ENCODE results near the gene CDK14. TPM values are rescaled to one million over a fixed set of nuclear protein-coding genes. Genes with fewer than 3 reads are reported as not detected.

CDK14 gene
- total and polyA plus RNA-seq, 4 donors, result 4.2 to 12.4 (median 7.4) TPM

GRCh38 chr7:90678986-90679385 is 82.9 kb downstream of the CDK14 start (continued):
- TF ChIP-seq GABPA (IDR thresholded peaks at IDR 0.05 in 1 of 2, conservative IDR thresholded peaks at IDR 0.05 in 1 of 2) (no peak), RXRA (IDR thresholded peaks at IDR 0.05) (no peak), ATF3 (IDR thresholded peaks at IDR 0.05) (no peak), TAF1 (conservative IDR thresholded peaks at IDR 0.05) (no peak), JUND (IDR thresholded peaks at IDR 0.05) (no peak), HNF4A (conservative IDR thresholded peaks at IDR 0.05) (no peak), MAX (IDR thresholded peaks at IDR 0.05) (no peak), YY1 (IDR thresholded peaks at IDR 0.05) (no peak)

GRCh38 chr7:90680484-90680883 is 84.4 kb downstream of the CDK14 start:
- no peaks in the 10 kb centered on the region for H3K27me3 ChIP-seq (ENCODE audit: control insufficient read depth in 4 of 4, insufficient read depth in 4 of 4, low read length in 3 of 4)
- H3K36me3 ChIP-seq (ENCODE audit: control insufficient read depth in 4 of 4, insufficient read depth in 3 of 4, low read depth in 1 of 4, low read length in 3 of 4), result no peaks in the 10 kb centered on the region
- no peak for DNase-seq (ENCODE audit: low spot score)
- TF ChIP-seq SP1 (IDR thresholded peaks at IDR 0.05) (no peak), ATF3 (IDR thresholded peaks at IDR 0.05) (no peak), FOXA1 (IDR thresholded peaks at IDR 0.05) (no peak), RAD21 (IDR thresholded peaks at IDR 0.05) (no peak), EGR1 (IDR thresholded peaks at IDR 0.05; ENCODE audit: low read depth in 2 of 2) (no peak)
- no peaks in the 10 kb centered on the region for H3K9me3 ChIP-seq (ENCODE audit: control insufficient read depth in 4 of 4, low read length in 3 of 4)
- no peak overlapping the region for H3K4me3 ChIP-seq (ENCODE audit: low read depth in 1 of 3, low read length in 3 of 3)
- H3K4me1 ChIP-seq (ENCODE audit: control insufficient read depth in 4 of 4, insufficient read depth in 4 of 4, low read length in 3 of 4), result peaks cover 0 to 15% (median 1%) of the 10 kb centered on the region in 4 donors
- 94% methylated on average over 4 of the region's 4 CpGs for WGBS
- H3K9ac ChIP-seq (ENCODE audit: low read depth in 1 of 2, low read length in 2 of 2), result no peak overlapping the region
- H3K27ac ChIP-seq (ENCODE audit: low read depth in 1 of 2, low read length in 2 of 2), result no peak overlapping the region

DNA sequence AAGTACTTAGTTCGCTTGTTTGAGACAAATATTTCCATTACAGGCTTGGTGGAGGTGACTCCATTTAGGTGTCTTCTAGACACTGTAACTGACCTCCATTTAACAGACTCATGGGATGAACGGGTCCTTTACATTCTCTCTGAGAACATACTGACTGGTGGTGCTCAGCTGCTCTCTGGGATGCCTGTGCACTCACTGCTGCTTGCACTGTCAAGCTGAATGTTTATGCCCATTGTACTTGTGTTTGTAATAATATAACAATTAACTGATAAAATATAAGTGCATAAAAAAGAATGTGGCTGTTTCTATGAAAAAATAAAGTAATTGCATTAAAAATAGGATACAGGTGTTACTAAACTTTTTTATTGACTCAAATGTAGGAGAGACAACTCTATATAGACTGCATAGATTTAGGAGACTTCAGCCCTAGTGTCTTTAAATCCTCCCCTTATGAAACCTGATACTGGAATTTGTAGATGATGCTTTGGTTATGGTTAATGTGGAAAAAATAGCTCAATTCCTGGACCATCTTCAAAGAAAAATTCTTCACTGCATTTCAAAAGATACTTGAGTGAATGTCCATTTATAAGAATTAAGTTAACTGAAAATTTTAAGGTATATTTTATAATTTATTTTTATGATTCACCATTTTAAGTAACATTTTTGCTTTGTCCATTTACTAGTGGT is 85.4 kb downstream of the CDK14 start:
- WGBS, result 54% methylated on average over 2 of the region's 2 CpGs
- H3K4me1 ChIP-seq (ENCODE audit: control insufficient read depth in 4 of 4, insufficient read depth in 4 of 4, low read length in 3 of 4), result peaks cover 0 to 15% (median 1%) of the 10 kb centered on the region in 4 donors
- H3K27me3 ChIP-seq (ENCODE audit: control insufficient read depth in 4 of 4, insufficient read depth in 4 of 4, low read length in 3 of 4), result no peaks in the 10 kb centered on the region
- H3K9me3 ChIP-seq (ENCODE audit: control insufficient read depth in 4 of 4, low read length in 3 of 4), result no peaks in the 10 kb centered on the region
- no peak for DNase-seq (ENCODE audit: low spot score)
- no peak overlapping the region for H3K9ac ChIP-seq (ENCODE audit: low read depth in 1 of 2, low read length in 2 of 2)
- no peak overlapping the region for H3K4me3 ChIP-seq (ENCODE audit: low read depth in 1 of 3, low read length in 3 of 3)
- TF ChIP-seq FOXA1 (IDR thresholded peaks at IDR 0.05) (no peak), RAD21 (IDR thresholded peaks at IDR 0.05) (no peak), CTCF (IDR thresholded peaks at IDR 0.05; ENCODE audit: low read depth, low read length, missing input control) (no peak), MAX (IDR thresholded peaks at IDR 0.05) (no peak), YY1 (IDR thresholded peaks at IDR 0.05) (no peak), ATF3 (IDR thresholded peaks at IDR 0.05) (no peak), HNF4A (conservative IDR thresholded peaks at IDR 0.05) (no peak), TAF1 (conservative IDR thresholded peaks at IDR 0.05) (no peak), EGR1 (IDR thresholded peaks at IDR 0.05; ENCODE audit: low read depth in 2 of 2) (no peak)
- TF ChIP-seq, protein P1, sequence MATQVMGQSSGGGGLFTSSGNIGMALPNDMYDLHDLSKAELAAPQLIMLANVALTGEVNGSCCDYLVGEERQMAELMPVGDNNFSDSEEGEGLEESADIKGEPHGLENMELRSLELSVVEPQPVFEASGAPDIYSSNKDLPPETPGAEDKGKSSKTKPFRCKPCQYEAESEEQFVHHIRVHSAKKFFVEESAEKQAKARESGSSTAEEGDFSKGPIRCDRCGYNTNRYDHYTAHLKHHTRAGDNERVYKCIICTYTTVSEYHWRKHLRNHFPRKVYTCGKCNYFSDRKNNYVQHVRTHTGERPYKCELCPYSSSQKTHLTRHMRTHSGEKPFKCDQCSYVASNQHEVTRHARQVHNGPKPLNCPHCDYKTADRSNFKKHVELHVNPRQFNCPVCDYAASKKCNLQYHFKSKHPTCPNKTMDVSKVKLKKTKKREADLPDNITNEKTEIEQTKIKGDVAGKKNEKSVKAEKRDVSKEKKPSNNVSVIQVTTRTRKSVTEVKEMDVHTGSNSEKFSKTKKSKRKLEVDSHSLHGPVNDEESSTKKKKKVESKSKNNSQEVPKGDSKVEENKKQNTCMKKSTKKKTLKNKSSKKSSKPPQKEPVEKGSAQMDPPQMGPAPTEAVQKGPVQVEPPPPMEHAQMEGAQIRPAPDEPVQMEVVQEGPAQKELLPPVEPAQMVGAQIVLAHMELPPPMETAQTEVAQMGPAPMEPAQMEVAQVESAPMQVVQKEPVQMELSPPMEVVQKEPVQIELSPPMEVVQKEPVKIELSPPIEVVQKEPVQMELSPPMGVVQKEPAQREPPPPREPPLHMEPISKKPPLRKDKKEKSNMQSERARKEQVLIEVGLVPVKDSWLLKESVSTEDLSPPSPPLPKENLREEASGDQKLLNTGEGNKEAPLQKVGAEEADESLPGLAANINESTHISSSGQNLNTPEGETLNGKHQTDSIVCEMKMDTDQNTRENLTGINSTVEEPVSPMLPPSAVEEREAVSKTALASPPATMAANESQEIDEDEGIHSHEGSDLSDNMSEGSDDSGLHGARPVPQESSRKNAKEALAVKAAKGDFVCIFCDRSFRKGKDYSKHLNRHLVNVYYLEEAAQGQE (IDR thresholded peaks at IDR 0.05), result no peak
- H3K36me3 ChIP-seq (ENCODE audit: control insufficient read depth in 4 of 4, insufficient read depth in 3 of 4, low read depth in 1 of 4, low read length in 3 of 4), result no peaks in the 10 kb centered on the region
- no peak overlapping the region for H3K27ac ChIP-seq (ENCODE audit: low read depth in 1 of 2, low read length in 2 of 2)
